ENCODE measurements around the gene SLC38A3. TPM values are rescaled to one million over a fixed set of nuclear protein-coding genes. Genes with fewer than 3 reads are reported as not detected.
"Not testable (repeated sequence)": the region's sequence is repeated elsewhere in the genome, so short reads cannot be mapped to it uniquely, and the experiment has no call there.

SLC38A3 gene
- total RNA-seq, 2 experiments from 2014 or later: 0.29 TPM; not detected in 1

GRCh38 chr3:50203113-50203808 is 1.8 kb upstream of the SLC38A3 start:
- ChIA-PET POLR2A (no interaction called here), CTCF (interaction anchor here (1.2 to 5.8 kb wide), 4 partner anchors 9 to 53 kb away, joined by 3 to 32 read pairs (median 5); no protein-coding TSS in a partner anchor)

DNA sequence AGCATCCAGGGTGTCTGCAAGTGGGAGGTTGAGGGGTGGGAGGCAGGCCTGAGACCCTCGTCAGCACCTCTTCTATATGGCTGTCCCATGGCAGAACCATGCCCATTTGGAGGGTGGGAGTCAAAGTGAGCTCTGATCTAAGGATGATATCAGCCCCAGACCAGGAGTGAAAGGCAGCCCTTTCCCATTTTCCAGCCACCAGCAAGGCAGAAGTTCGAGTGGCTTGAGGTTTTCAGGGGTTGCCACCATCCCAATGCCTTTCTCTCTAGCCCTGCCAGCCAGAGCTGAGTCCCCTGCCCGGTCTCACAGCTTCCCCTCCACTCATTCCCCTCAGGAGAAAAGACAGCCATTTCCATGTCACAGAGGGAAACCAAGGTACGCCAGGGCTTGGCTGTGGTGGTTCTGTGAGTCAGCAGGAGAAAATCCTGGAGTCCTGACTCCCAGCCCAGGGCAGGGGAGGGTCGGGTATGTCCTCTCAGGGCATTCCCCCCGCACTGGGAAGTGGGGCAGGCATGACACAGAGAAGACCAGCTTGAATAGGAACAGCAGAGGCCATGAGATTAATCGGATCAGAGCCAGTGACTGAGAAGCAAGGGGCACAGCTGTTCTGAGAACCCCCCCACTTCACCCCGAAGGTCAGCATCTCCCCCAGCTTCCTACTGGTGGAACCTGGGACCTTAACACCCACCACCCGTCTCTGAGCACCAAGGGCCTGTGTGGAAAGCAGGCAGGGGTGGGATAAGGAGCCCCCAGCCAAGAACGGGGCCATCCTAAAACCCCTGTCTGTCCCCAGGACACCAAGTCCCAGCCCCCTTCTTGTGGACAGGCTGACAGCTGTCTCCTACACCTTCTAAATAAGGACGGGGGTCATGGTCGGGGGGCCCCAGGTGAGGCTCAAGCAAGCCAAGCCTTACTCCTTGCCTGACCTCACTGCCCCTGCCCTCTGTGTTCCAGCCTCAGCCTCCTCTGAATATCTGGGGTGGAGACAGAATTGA is 965 bp upstream of the SLC38A3 start:
- CTCF ChIA-PET: interaction anchor here (1.2 to 5.8 kb wide), 5 partner anchors 10 to 52 kb away, joined by 3 to 32 read pairs (median 5); no protein-coding TSS in a partner anchor
- POLR2A ChIA-PET: no interaction called here

GRCh38 chr3:50205413-50206276 is 574 bp downstream of the SLC38A3 start:
- CTCF ChIA-PET: interaction anchor here (2.5 to 5.8 kb wide), 2 partner anchors 12 to 20 kb away, joined by 9 to 32 read pairs; no protein-coding TSS in a partner anchor

GRCh38 chr3:50207359-50208042 is 2.4 kb downstream of the SLC38A3 start:
- CTCF ChIA-PET: interaction anchor here (1.5 to 6.0 kb wide), 3 partner anchors 14 to 85 kb away, joined by 3 to 33 read pairs (median 32); partner anchors contain the start of genes GNAT1 and IFRD2
- POLR2A ChIA-PET: no interaction called here

More at GRCh38 chr3:50205413-50206276, 574 bp downstream of the SLC38A3 start:
- POLR2A ChIA-PET: no interaction called here

- POLR2A ChIA-PET: no interaction called here
- CTCF ChIA-PET: interaction anchor here (1.2 to 6.0 kb wide), 3 partner anchors 16 to 84 kb away, joined by 3 to 33 read pairs (median 3); partner anchors contain the start of genes GNAT1 and IFRD2
Measured at GRCh38 chr3:50208677-50209344, 3.7 kb downstream of the SLC38A3 start.

- POLR2A ChIA-PET: no interaction called here
- CTCF ChIA-PET: interaction anchor here (1.0 to 6.0 kb wide), 3 partner anchors 9 to 17 kb away, joined by 4 to 33 read pairs (median 7); partner anchors contain the start of gene GNAT1
Measured at GRCh38 chr3:50210176-50210509, 5.1 kb downstream of the SLC38A3 start.

GRCh38 chr3:50210510-50211367 is 5.7 kb downstream of the SLC38A3 start:
- ChIA-PET POLR2A (no interaction called here), CTCF (interaction anchor here (0.8 to 6.0 kb wide), 5 partner anchors 9 to 18 kb away, joined by 3 to 33 read pairs (median 6); partner anchors contain the start of gene GNAT1)

- POLR2A ChIA-PET: not testable (repeated sequence)
Measured at GRCh38 chr3:50211368-50211717, 6.3 kb downstream of the SLC38A3 start.

DNA sequence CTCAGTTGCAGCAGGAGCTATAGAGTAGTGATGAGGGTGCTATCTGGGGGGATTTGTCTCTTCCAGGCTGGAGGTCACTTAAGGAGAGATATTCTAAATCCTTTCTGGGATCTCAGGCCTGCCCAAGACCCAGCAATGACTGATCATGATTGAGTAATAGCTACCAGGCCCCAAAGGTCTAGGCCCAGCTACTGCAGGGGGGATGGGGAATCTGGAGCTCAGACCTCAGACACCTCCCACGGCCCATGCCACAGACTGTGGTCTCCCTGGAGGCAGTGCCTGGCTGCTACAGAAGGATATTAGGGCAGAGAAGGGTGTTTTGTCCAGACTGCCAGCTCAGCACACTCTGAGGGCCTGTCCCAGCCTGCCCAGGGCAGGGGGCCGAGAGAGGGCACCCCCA is 6.9 kb downstream of the SLC38A3 start:
- ChIA-PET POLR2A (no interaction called here), CTCF (interaction anchor here (0.6 to 6.0 kb wide), 6 partner anchors 10 to 220 kb away, joined by 3 to 33 read pairs (median 4); partner anchors contain the start of gene GNAT1)

More at GRCh38 chr3:50211368-50211717, 6.3 kb downstream of the SLC38A3 start:
- CTCF ChIA-PET: interaction anchor here (0.6 to 6.0 kb wide), 5 partner anchors 13 to 219 kb away, joined by 3 to 33 read pairs (median 3); partner anchors contain the start of gene GNAT1

DNA sequence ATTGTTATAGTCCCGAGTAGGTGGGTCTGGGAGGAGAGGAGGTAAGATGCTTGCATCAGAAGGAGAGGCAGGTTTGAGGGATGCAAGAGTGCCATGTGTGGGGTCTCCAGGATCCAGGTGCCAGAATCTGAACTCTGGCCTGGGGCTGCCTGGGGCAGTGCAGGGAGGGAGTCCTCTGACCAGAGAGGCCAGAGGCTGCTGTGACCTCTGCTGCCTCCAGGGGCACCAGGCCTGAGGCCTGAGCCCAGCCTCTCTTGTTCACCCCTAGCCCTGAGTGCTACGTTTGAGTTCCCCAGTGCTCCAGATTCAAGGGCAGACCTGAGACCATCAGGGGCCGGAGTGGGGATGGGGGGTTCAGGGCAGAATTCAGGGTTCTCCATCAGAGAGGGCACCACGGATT is 7.4 kb downstream of the SLC38A3 start:
- CTCF ChIA-PET: interaction anchor here (0.9 to 6.0 kb wide), 4 partner anchors 9 to 52 kb away, joined by 3 to 33 read pairs (median 6); partner anchors contain the start of gene GNAT1
- POLR2A ChIA-PET: no interaction called here

DNA sequence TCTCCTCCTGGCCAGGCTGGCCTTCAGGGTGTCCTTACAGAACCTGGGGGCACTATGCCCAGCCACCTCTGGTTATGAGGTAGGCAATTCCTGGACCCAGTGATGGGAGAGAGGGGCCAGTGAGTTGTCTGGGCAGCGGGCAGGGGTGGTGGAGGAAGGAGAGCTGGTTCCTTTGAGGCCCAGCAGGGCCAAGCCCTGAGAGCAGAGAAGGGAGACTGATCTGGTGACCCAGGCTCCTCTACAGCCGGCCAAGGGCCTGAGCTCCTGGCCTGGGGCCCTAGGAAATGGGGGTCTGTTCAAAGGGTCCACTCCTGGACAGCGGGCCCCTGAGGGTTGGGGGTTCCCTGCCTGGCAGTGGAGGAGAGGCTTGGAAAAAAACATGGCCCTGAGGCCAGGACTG is 7.9 kb downstream of the SLC38A3 start:
- ChIA-PET CTCF (interaction anchor here (1.0 to 6.0 kb wide), 3 partner anchors 9 to 34 kb away, joined by 3 to 33 read pairs (median 5); partner anchors contain the start of gene GNAT1), POLR2A (no interaction called here)

GRCh38 chr3:50213373-50213772 is 8.3 kb downstream of the SLC38A3 start:
- ChIA-PET CTCF (interaction anchor here (1.0 to 6.0 kb wide), 3 partner anchors 8 to 34 kb away, joined by 3 to 33 read pairs (median 5); partner anchors contain the start of gene GNAT1), POLR2A (no interaction called here)

DNA sequence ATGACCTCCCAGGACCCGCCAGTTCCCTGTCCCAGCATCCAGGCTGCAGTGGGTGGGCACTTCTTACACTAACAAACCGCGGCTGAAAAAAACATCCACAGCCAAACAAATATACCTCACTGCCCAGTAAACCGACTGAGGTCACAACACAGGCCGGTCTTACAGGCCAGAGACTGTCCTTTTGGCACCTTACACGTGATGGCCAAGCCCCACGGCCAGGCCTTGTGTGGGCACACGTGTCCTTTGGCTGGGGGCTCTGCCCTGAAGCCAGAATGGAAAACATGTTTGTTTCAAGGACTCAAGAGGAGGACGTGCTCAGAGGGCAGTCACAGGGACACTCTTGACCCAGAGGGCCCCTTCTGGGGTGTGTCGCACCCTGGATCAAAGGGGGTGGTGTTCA is 9.8 kb downstream of the SLC38A3 start:
- CTCF ChIA-PET: interaction anchor here (1.5 to 1.6 kb wide), 2 partner anchors 10 to 20 kb away, joined by 7 read pairs; no protein-coding TSS in a partner anchor
- POLR2A ChIA-PET: no interaction called here

DNA sequence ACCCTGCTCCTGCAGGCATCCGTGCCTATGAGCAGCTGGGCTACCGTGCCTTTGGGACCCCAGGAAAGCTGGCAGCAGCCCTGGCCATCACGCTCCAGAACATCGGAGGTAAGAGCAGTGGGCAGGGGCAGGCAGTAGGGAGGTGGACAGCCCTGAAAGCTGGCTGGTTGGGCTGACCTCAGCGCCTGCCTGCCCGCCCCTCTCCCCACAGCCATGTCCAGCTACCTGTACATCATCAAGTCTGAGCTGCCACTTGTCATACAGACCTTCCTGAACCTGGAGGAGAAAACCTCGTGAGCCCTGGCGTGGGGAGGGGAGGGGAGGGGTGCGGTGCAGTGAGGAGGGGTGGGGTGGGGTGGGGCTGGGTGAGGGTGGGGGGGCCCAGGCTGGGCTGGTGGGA is 10.5 kb downstream of the SLC38A3 start:
- CTCF ChIA-PET: interaction anchor here (1.5 to 1.6 kb wide), 2 partner anchors 10 to 21 kb away, joined by 7 read pairs; no protein-coding TSS in a partner anchor
- POLR2A ChIA-PET: no interaction called here

DNA sequence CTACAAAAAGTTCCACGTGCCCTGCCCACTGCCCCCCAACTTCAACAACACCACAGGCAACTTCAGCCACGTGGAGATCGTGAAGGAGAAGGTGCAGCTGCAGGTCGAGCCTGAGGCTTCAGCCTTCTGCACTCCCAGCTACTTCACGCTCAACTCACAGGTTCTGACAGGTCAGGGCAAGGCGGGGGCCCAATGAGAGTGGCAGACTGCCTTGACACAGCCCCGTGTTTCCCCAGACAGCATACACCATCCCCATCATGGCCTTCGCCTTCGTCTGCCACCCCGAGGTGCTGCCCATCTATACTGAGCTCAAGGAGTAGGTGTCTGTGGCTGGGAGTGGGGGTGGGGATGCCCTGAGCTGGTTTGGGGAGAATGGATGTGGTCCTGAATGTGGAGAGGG is 12.6 kb downstream of the SLC38A3 start:
- POLR2A ChIA-PET: no interaction called here
- CTCF ChIA-PET: interaction anchor here (1.1 kb wide), 1 partner anchor 61 kb away, joined by 3 read pairs; no protein-coding TSS in a partner anchor

GRCh38 chr3:50218448-50218847 is 13.4 kb downstream of the SLC38A3 start:
- POLR2A ChIA-PET: no interaction called here
- CTCF ChIA-PET: interaction anchor here (1.1 to 1.9 kb wide), 3 partner anchors 15 to 62 kb away, joined by 3 to 8 read pairs (median 5); no protein-coding TSS in a partner anchor

All from activated CD8-positive, alpha-beta memory T cell treated with anti-CD3 and anti-CD28 coated beads for 36 hours (primary cell).